C4-2B (cell line): ENCODE results near the gene TP53I3.

Experiments
- ZFX ChIP-seq: fragments of 450-650 bp; IDR thresholded peaks from 2 replicates; pipeline ENCODE4 v1.6.1; 2017
- TF ChIP-seq, protein P1 (sequence below): fragments of 450-650 bp; conservative IDR thresholded peaks from 2 replicates; pipeline ENCODE4 v1.5.1; 2017; ENCODE audit warnings: mild to moderate bottlenecking

- TF ChIP-seq ZFX: no peak
- TF ChIP-seq, protein P1, sequence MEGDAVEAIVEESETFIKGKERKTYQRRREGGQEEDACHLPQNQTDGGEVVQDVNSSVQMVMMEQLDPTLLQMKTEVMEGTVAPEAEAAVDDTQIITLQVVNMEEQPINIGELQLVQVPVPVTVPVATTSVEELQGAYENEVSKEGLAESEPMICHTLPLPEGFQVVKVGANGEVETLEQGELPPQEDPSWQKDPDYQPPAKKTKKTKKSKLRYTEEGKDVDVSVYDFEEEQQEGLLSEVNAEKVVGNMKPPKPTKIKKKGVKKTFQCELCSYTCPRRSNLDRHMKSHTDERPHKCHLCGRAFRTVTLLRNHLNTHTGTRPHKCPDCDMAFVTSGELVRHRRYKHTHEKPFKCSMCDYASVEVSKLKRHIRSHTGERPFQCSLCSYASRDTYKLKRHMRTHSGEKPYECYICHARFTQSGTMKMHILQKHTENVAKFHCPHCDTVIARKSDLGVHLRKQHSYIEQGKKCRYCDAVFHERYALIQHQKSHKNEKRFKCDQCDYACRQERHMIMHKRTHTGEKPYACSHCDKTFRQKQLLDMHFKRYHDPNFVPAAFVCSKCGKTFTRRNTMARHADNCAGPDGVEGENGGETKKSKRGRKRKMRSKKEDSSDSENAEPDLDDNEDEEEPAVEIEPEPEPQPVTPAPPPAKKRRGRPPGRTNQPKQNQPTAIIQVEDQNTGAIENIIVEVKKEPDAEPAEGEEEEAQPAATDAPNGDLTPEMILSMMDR: no peak
Observed at GRCh38 chr2:24105816-24106215, 21.2 kb upstream of the TP53I3 start.
